ENCODE measurements around the gene LGMN.

Gene LGMN

DNA sequence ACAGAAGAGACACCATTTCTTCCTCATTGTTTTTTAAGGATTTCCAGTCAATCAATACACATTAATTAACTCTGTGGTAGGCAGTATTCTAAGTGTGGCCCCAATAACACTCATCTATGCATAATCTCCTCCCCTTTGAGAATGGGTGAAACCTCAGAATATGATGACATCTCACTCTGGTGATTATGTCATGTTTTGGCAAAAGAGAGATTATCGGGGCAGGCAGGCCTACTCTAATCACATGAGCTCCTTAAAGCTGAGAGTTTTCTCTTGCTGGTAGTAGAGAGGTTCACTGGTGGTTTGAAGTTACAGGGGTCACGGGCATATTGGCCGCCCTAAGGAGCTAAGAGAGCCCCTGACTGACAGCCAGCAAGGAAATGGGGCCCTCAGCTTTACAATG, 7.1 kb upstream of the LGMN start:
- Histone ChIP-seq H3K4me3 (ENCODE audit: insufficient read depth in 1 of 2, low read depth in 1 of 2, low read length in 2 of 2) (no peak overlapping the region), H2BK120ac (ENCODE audit: low read depth, low read length) (no peak overlapping the region), H2AK5ac (ENCODE audit: low read length, severe bottlenecking) (no peak overlapping the region), H3K9me3 (ENCODE audit: control insufficient read depth, low read length) (no peaks in the 10 kb centered on the region), H3K79me1 (replicated peaks; ENCODE audit: low read length, poor library complexity, severe bottlenecking) (no peaks in the 10 kb centered on the region), H3K18ac (ENCODE audit: low read depth in 1 of 2, low read length in 2 of 2) (no peak overlapping the region), H2BK5ac (ENCODE audit: low read depth, low read length, poor library complexity, severe bottlenecking) (no peak overlapping the region), H3K4me1 (ENCODE audit: control insufficient read depth, insufficient read depth, low read depth, low read length) (peaks cover 2% of the 10 kb centered on the region), H2BK12ac (ENCODE audit: low read length in 2 of 2) (no peak overlapping the region), H3K9ac (ENCODE audit: low read length) (peak overlapping the region; percentile 19), H3K23ac (ENCODE audit: low read length in 2 of 2) (no peak overlapping the region), H3K14ac (ENCODE audit: low read length in 2 of 2) (no peak overlapping the region), H3K4me2 (ENCODE audit: low read length, poor library complexity, severe bottlenecking) (no peak overlapping the region), H4K91ac (ENCODE audit: low read length) (no peak overlapping the region), H3K27me3 (ENCODE audit: control insufficient read depth in 1 of 2, insufficient read depth in 1 of 2, low read length in 2 of 2) (peaks cover 10% of the 10 kb centered on the region in 2 experiments), H3K36me3 (ENCODE audit: control insufficient read depth in 1 of 2, insufficient read depth in 2 of 2, low read depth in 1 of 2, low read length in 2 of 2) (no peaks in the 10 kb centered on the region), H3K27ac (ENCODE audit: low read length, poor library complexity, severe bottlenecking) (no peak overlapping the region), H4K8ac (ENCODE audit: low read length) (no peak overlapping the region), H2AFZ (ENCODE audit: low read depth, low read length) (no peak overlapping the region), H2BK15ac (ENCODE audit: low read depth, poor library complexity, severe bottlenecking) (no peak overlapping the region), H3K4ac (ENCODE audit: low read depth in 1 of 2, low read length in 2 of 2) (no peak overlapping the region)
- no peak for DNase-seq
- WGBS: 91% methylated on average over 3 of the region's 3 CpGs

GRCh38 chr14:92754966-92755365, 6.5 kb upstream of the LGMN start:
- Histone ChIP-seq H3K14ac (ENCODE audit: low read length in 2 of 2) (no peak overlapping the region), H3K4me1 (ENCODE audit: control insufficient read depth, insufficient read depth, low read depth, low read length) (no peaks in the 10 kb centered on the region), H4K91ac (ENCODE audit: low read length) (no peak overlapping the region), H2AK5ac (ENCODE audit: low read length, severe bottlenecking) (no peak overlapping the region), H2BK12ac (ENCODE audit: low read length in 2 of 2) (no peak overlapping the region), H3K27me3 (ENCODE audit: control insufficient read depth in 1 of 2, insufficient read depth in 1 of 2, low read length in 2 of 2) (peaks cover 10% of the 10 kb centered on the region in 2 experiments), H2BK5ac (ENCODE audit: low read depth, low read length, poor library complexity, severe bottlenecking) (no peak overlapping the region), H2BK15ac (ENCODE audit: low read depth, poor library complexity, severe bottlenecking) (no peak overlapping the region), H3K4me3 (ENCODE audit: insufficient read depth in 1 of 2, low read depth in 1 of 2, low read length in 2 of 2) (no peak overlapping the region), H3K9me3 (ENCODE audit: control insufficient read depth, low read length) (no peaks in the 10 kb centered on the region), H2BK120ac (ENCODE audit: low read depth, low read length) (no peak overlapping the region), H3K23ac (ENCODE audit: low read length in 2 of 2) (no peak overlapping the region), H3K4me2 (ENCODE audit: low read length, poor library complexity, severe bottlenecking) (no peak overlapping the region), H2AFZ (ENCODE audit: low read depth, low read length) (no peak overlapping the region), H3K9ac (ENCODE audit: low read length) (no peak overlapping the region), H3K18ac (ENCODE audit: low read depth in 1 of 2, low read length in 2 of 2) (no peak overlapping the region), H3K36me3 (ENCODE audit: control insufficient read depth in 1 of 2, insufficient read depth in 2 of 2, low read depth in 1 of 2, low read length in 2 of 2) (no peaks in the 10 kb centered on the region), H3K79me1 (replicated peaks; ENCODE audit: low read length, poor library complexity, severe bottlenecking) (no peaks in the 10 kb centered on the region), H3K4ac (ENCODE audit: low read depth in 1 of 2, low read length in 2 of 2) (no peak overlapping the region), H4K8ac (ENCODE audit: low read length) (no peak overlapping the region), H3K27ac (ENCODE audit: low read length, poor library complexity, severe bottlenecking) (no peak overlapping the region)
- WGBS: 91% methylated on average over 1 of the region's 1 CpG
- DNase-seq: no peak

DNA sequence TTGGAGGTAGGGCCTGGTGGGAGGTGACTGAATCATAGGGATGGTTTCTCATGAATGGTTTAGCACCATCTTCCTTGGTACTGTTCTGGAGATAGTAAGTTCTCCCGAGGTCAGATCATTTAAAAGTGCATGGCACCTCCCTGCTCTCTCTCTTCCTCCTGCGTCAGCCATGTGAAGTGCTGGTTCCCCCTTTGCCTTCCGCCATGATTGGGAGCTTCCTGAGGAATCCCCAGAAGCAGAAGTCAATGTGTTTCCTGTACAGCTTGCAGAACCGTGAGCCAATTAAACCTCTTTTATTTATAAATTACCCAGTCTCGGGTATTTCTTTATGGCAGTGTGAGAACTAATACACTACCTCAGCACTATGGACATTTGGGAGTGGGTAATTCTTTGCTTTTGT, 4.8 kb upstream of the LGMN start:
- Histone ChIP-seq H3K36me3 (ENCODE audit: control insufficient read depth in 1 of 2, insufficient read depth in 2 of 2, low read depth in 1 of 2, low read length in 2 of 2) (no peaks in the 10 kb centered on the region), H4K91ac (ENCODE audit: low read length) (no peak overlapping the region), H3K27me3 (ENCODE audit: control insufficient read depth in 1 of 2, insufficient read depth in 1 of 2, low read length in 2 of 2) (peaks cover 10 to 14% of the 10 kb centered on the region in 2 experiments), H2AFZ (ENCODE audit: low read depth, low read length) (no peak overlapping the region), H2AK5ac (ENCODE audit: low read length, severe bottlenecking) (no peak overlapping the region), H3K4ac (ENCODE audit: low read depth in 1 of 2, low read length in 2 of 2) (no peak overlapping the region), H4K8ac (ENCODE audit: low read length) (no peak overlapping the region), H2BK12ac (ENCODE audit: low read length in 2 of 2) (no peak overlapping the region), H2BK15ac (ENCODE audit: low read depth, poor library complexity, severe bottlenecking) (no peak overlapping the region), H3K14ac (ENCODE audit: low read length in 2 of 2) (no peak overlapping the region), H3K79me1 (replicated peaks; ENCODE audit: low read length, poor library complexity, severe bottlenecking) (no peaks in the 10 kb centered on the region), H3K4me2 (ENCODE audit: low read length, poor library complexity, severe bottlenecking) (no peak overlapping the region), H3K18ac (ENCODE audit: low read depth in 1 of 2, low read length in 2 of 2) (no peak overlapping the region), H3K4me1 (ENCODE audit: control insufficient read depth, insufficient read depth, low read depth, low read length) (no peaks in the 10 kb centered on the region), H3K9me3 (ENCODE audit: control insufficient read depth, low read length) (no peaks in the 10 kb centered on the region), H2BK5ac (ENCODE audit: low read depth, low read length, poor library complexity, severe bottlenecking) (no peak overlapping the region), H3K4me3 (ENCODE audit: insufficient read depth in 1 of 2, low read depth in 1 of 2, low read length in 2 of 2) (no peak overlapping the region), H3K23ac (ENCODE audit: low read length in 2 of 2) (no peak overlapping the region), H2BK120ac (ENCODE audit: low read depth, low read length) (no peak overlapping the region), H3K27ac (ENCODE audit: low read length, poor library complexity, severe bottlenecking) (no peak overlapping the region), H3K9ac (ENCODE audit: low read length) (no peak overlapping the region)
- DNase-seq: no peak
- 84% methylated on average over 3 of the region's 5 CpGs for WGBS

DNA sequence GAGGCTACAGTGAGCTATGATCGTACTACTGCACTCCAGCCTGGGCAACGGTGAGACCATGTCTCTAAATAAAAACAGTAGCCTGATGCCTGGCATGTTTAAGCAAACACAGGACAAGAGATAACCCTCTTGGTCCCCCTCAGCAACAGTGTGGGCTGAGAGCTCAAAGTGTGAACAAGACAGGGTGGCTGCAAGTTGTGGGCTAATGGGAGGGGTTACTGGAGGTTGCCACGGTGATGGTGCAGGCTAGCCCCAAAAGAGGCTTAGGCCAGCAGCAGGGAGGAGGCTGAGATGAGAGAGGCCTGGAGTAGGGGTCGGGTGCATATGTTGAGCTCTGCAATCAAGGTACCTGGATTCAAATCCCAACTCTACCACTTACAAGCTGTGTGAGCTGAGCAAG, 3.4 kb upstream of the LGMN start:
- Histone ChIP-seq H3K36me3 (ENCODE audit: control insufficient read depth in 1 of 2, insufficient read depth in 2 of 2, low read depth in 1 of 2, low read length in 2 of 2) (no peaks in the 10 kb centered on the region), H2BK15ac (ENCODE audit: low read depth, poor library complexity, severe bottlenecking) (no peak overlapping the region), H2BK120ac (ENCODE audit: low read depth, low read length) (no peak overlapping the region), H3K9ac (ENCODE audit: low read length) (no peak overlapping the region), H3K27ac (ENCODE audit: low read length, poor library complexity, severe bottlenecking) (no peak overlapping the region), H3K4me2 (ENCODE audit: low read length, poor library complexity, severe bottlenecking) (no peak overlapping the region), H3K14ac (ENCODE audit: low read length in 2 of 2) (no peak overlapping the region), H3K23ac (ENCODE audit: low read length in 2 of 2) (no peak overlapping the region), H4K91ac (ENCODE audit: low read length) (no peak overlapping the region), H4K8ac (ENCODE audit: low read length) (no peak overlapping the region), H3K4me3 (ENCODE audit: insufficient read depth in 1 of 2, low read depth in 1 of 2, low read length in 2 of 2) (no peak overlapping the region), H3K79me1 (replicated peaks; ENCODE audit: low read length, poor library complexity, severe bottlenecking) (peaks cover 2% of the 10 kb centered on the region), H2BK12ac (ENCODE audit: low read length in 2 of 2) (no peak overlapping the region), H2AFZ (ENCODE audit: low read depth, low read length) (no peak overlapping the region), H3K9me3 (ENCODE audit: control insufficient read depth, low read length) (no peaks in the 10 kb centered on the region), H2AK5ac (ENCODE audit: low read length, severe bottlenecking) (no peak overlapping the region), H3K18ac (ENCODE audit: low read depth in 1 of 2, low read length in 2 of 2) (no peak overlapping the region), H3K4me1 (ENCODE audit: control insufficient read depth, insufficient read depth, low read depth, low read length) (peaks cover 4% of the 10 kb centered on the region), H3K27me3 (ENCODE audit: control insufficient read depth in 1 of 2, insufficient read depth in 1 of 2, low read length in 2 of 2) (peaks cover 10 to 14% of the 10 kb centered on the region in 2 experiments), H2BK5ac (ENCODE audit: low read depth, low read length, poor library complexity, severe bottlenecking) (no peak overlapping the region), H3K4ac (ENCODE audit: low read depth in 1 of 2, low read length in 2 of 2) (no peak overlapping the region)
- 92% methylated on average over 3 of the region's 4 CpGs for WGBS
- DNase-seq: no peak

All from mesenchymal stem cell (in vitro differentiated cells and primary cell).